Left lung (tissue), 10 donors: ENCODE data around the gene LSM3. TPM values are rescaled to one million over a fixed set of nuclear protein-coding genes. Genes with fewer than 3 reads are reported as not detected.

Source experiments
- ATAC-seq: fragments of 200-7000 bp; cut with Tn5 transposase; one replicate; pipeline ENCODE4 v1.9.1; 2020; ENCODE audit warnings: moderate library complexity
- DNase-seq, 4 donors: peaks; one replicate each; pipeline ENCODE4 v3.0.0-alpha.2; 2013 to 2020
- H3K27ac ChIP-seq, 2 donors: fragments of 200-600 bp; sonication (generic) in 1 of 2; one replicate each; pipeline versions ENCODE4 v1.5.0 to v1.8.0; 2020 to 2021
- H3K27me3 ChIP-seq, 2 donors: fragments of 200-600 bp; sonication (generic) in 1 of 2; one replicate each; pipeline versions ENCODE4 v1.5.0 to v1.8.0; 2020 to 2021
- H3K36me3 ChIP-seq, 2 donors: fragments of 200-600 bp; sonication (generic) in 1 of 2; one replicate each; pipeline versions ENCODE4 v1.5.0 to v1.8.0; 2020 to 2021
- H3K4me1 ChIP-seq, 2 donors: fragments of 200-600 bp; one replicate each; pipeline ENCODE4 v1.8.0; 2021
- H3K4me3 ChIP-seq, 2 donors: fragments of 200-600 bp; sonication (generic) in 1 of 2; one replicate each; pipeline versions ENCODE4 v1.5.0 to v1.8.0; 2020 to 2021; ENCODE audit warnings: mild to moderate bottlenecking in 1 of 2
- H3K9me3 ChIP-seq, 2 donors: fragments of 200-600 bp; sonication (generic) in 1 of 2; one replicate each; pipeline versions ENCODE4 v1.5.0 to v1.8.0; 2020 to 2021
- intact Hi-C, 2 donors: fragments of 100-400 bp; cut with DNase I; formaldehyde crosslinking; loops; one replicate each; pipeline versions ENCODE4 v1.11.2 to v1.14.2; 2022
- polyA plus RNA-seq, 6 donors: library from polyadenylated mRNA; unstranded; fragments of 120-200 nt; gene quantifications; one replicate each; pipeline ENCODE4 v1.2.1, GENCODE V29; 2013; ENCODE audit not compliant: insufficient read length in 6 of 6
- total RNA-seq, 2 donors: library from RNA; stranded (reverse); fragmentation: NEBNext Ultra II Directional; extraction: Animal tissue kit (Norgen Biotek cat#: 25700); gene quantifications; one replicate each; pipeline ENCODE4 v1.2.1, GENCODE V29; 2021
- TF ChIP-seq, protein P1 (sequence below), 2 donors: fragments of 200-600 bp; sonication (generic) in 1 of 2; IDR thresholded peaks; one replicate each; pipeline versions ENCODE4 v1.5.0 to v1.8.0; 2021; ENCODE audit warnings: antibody characterized with exemption in 2 of 2
- donor health status: DM: no; HTN: yes; CAD: no.
- donor health status: DM: no; HTN: no; CAD: no.

The LSM3 gene
- total and polyA plus RNA-seq, 8 donors = 10.6 to 16.5 (median 15.2) TPM

DNA sequence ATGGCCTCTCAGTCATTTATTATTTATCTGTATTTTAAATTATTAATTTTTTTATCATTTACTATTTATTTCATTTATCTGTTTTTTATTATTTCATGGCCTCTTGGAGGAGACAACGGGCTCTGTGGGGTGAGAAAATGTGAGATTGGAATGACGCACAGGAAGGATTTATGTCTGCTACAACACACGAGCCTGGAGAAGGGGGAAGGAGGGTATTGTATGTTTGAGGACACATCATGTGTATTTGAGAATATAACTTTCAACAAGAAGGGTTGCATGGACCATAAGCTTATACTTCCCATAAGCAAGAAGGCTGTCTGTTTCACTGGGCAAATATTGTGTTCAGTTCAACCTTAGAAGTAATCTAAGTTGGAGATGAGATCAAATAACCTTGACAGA is 31.7 kb downstream of the LSM3 start:
- Histone ChIP-seq H3K27me3 (no peaks in the 10 kb centered on the region), H3K4me1 (no peaks in the 10 kb centered on the region), H3K27ac (no peak overlapping the region), H3K4me3 (no peak overlapping the region), H3K36me3 (no peaks in the 10 kb centered on the region), H3K9me3 (no peaks in the 10 kb centered on the region)
- intact Hi-C loops = no loop called here
- ATAC-seq (no peak), DNase-seq (no peak)
- TF ChIP-seq, protein P1, sequence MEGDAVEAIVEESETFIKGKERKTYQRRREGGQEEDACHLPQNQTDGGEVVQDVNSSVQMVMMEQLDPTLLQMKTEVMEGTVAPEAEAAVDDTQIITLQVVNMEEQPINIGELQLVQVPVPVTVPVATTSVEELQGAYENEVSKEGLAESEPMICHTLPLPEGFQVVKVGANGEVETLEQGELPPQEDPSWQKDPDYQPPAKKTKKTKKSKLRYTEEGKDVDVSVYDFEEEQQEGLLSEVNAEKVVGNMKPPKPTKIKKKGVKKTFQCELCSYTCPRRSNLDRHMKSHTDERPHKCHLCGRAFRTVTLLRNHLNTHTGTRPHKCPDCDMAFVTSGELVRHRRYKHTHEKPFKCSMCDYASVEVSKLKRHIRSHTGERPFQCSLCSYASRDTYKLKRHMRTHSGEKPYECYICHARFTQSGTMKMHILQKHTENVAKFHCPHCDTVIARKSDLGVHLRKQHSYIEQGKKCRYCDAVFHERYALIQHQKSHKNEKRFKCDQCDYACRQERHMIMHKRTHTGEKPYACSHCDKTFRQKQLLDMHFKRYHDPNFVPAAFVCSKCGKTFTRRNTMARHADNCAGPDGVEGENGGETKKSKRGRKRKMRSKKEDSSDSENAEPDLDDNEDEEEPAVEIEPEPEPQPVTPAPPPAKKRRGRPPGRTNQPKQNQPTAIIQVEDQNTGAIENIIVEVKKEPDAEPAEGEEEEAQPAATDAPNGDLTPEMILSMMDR (IDR thresholded peaks at IDR 0.05) = no peak

DNA sequence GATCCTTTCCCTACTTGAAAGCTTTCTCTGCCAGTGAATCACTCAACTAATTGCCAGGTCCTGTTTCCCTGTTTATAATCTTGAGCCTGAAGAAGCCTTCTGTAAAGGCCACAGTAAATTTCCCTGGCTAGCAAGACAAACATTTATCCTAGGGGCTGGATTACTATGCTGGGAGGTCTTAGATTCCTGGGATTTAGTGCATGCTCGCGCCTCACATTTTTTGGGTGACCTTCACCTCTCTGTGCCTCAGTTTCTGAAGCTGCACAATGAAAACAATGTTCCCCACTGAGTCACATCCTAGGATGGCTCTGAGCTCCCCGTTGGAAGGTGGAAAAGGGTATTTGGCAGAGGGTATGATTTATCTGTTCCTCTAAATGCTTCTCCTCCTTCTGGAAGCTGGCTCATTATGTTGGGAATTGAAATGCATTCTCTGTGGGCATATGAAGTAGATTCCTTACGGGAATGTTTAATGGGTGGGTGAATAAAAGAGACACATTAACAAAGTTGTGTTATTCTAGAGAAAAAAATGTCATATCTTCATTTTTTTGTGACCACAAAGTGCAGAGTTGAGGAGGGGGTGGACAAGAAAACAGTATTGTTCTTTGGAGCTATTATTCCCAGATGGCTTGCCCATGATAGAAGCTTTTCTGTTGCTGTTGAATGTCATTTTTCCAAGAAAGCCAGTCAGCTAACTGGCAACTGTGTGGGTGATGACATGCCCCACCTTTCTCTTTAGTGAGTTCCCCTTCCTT is 32.4 kb downstream of the LSM3 start:
- ATAC-seq = no peak
- intact Hi-C loops = no loop called here
- H3K27ac ChIP-seq = no peak overlapping the region
- H3K36me3 ChIP-seq = no peaks in the 10 kb centered on the region
- no peaks in the 10 kb centered on the region for H3K4me1 ChIP-seq
- no peaks in the 10 kb centered on the region for H3K27me3 ChIP-seq
- H3K9me3 ChIP-seq = no peaks in the 10 kb centered on the region
- no peak for DNase-seq
- TF ChIP-seq, protein P1 (IDR thresholded peaks at IDR 0.05) = no peak
- H3K4me3 ChIP-seq = no peak overlapping the region

DNA sequence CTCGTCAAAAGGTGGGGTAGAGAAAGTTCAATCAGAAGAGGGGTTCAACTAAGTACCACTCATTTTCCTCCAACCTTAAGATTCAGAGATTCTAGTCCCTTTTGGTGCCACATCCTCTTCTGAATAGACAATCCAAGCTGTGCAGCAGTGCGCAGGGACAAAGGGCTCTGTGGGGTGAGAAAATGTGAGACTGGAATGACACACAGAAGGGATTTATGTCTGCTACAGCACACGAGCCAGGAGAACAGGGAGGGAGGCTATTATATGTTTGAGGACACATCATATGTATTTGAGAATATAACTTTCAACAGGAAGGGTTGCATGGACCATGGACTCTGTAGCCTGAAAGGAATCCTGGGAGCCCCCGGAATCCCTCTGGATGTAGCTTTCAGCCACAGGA is 33.0 kb downstream of the LSM3 start:
- Histone ChIP-seq H3K9me3 (no peaks in the 10 kb centered on the region), H3K4me3 (no peak overlapping the region), H3K27ac (no peak overlapping the region), H3K36me3 (no peaks in the 10 kb centered on the region), H3K4me1 (no peaks in the 10 kb centered on the region), H3K27me3 (no peaks in the 10 kb centered on the region)
- TF ChIP-seq, protein P1 (IDR thresholded peaks at IDR 0.05) = no peak
- intact Hi-C loops = no loop called here
- ATAC-seq (no peak), DNase-seq (no peak)

DNA sequence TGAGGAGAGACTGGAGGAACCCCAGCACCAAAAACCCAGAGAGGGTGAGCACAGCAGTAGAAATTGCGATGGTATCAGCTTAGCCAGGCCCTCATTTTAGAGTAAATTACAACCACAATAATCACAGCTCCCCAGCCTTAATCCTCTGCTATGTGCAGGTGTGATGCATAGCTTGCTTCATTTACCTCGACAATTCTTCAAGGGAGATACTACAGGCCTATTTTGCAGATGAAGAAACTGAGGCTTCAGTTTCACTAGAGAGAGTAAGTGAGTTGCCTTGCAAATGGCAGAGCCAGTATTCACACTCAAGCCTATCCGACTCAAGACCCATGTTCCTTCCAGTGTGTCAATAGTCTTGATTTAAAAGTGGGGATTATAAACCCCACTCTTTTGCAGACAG is 33.4 kb downstream of the LSM3 start:
- Histone ChIP-seq H3K4me1 (no peaks in the 10 kb centered on the region), H3K4me3 (no peak overlapping the region), H3K27me3 (no peaks in the 10 kb centered on the region), H3K36me3 (no peaks in the 10 kb centered on the region), H3K27ac (no peak overlapping the region), H3K9me3 (no peaks in the 10 kb centered on the region)
- intact Hi-C loops = no loop called here
- DNase-seq = no peak
- no peak for ATAC-seq
- TF ChIP-seq, protein P1 (IDR thresholded peaks at IDR 0.05) = no peak

DNA sequence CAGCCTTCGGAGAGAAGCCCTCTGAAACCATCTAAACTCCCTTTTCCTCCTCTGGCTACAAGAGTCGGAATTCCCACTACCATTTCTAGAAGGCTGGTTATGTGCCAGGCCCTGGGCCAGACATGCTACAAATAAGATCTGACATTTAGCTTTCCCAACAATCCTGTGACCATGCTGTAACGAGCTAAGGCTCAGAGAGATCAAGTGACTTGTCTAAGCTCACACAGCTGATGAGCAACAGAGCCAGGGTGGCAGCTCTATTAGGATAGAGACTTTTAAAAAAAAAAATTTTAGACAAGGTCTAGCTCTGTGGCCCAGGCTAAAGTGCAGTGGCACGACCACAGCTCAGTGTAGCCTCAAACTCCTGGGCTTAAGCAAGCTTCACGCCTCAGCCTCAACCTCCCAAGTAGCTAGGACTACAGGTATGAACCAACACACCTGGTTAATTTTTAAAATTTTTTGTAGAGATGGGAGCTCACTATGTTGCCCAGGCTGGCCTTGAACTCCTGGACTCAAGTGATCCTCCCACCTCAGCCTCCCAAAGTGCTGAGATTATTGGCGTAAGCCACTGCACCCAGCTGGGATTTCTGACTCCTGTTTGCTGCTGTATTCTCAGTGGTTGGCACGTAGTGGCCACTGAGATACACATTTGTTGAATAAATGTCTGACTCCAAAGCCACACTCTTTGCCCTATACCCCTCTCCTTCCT is 34.6 kb downstream of the LSM3 start:
- Histone ChIP-seq H3K4me1 (no peaks in the 10 kb centered on the region), H3K27me3 (no peaks in the 10 kb centered on the region), H3K4me3 (no peak overlapping the region), H3K9me3 (no peaks in the 10 kb centered on the region), H3K27ac (no peak overlapping the region), H3K36me3 (no peaks in the 10 kb centered on the region)
- intact Hi-C loops = no loop called here
- TF ChIP-seq, protein P1 (IDR thresholded peaks at IDR 0.05) = no peak
- no peak for ATAC-seq
- no peak for DNase-seq
